D341Med (cell line): ENCODE data around the gene IL17RE.
"Not testable (repeated sequence)": the region's sequence is repeated elsewhere in the genome, so short reads cannot be mapped to it uniquely, and the experiment has no call there.

Experiments used
- DNase-seq: peaks from one replicate; pipeline ENCODE4 v3.0.0; 2012; ENCODE audit warnings: low spot score

The IL17RE gene

DNA sequence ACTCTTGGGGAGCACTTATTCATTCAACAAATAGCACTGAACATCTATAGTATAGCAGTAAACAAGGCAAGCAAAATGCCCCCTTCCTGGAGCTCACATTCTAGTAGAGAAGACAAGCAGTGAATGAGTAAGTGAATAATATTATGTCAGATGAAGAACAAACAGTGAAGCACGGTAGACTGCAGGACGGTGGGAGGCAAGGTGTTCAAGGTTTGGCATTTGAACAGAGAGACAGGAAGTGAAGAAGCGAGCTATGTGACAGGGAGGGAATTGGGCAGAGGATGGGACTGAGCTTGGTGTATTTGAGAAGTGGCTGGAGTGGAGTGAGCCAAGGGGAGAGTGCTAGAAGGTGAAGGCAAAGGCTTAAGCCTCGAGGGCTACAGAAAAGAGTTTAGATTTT is 32.3 kb downstream of the IL17RE start:
- DNase-seq = no peak

DNA sequence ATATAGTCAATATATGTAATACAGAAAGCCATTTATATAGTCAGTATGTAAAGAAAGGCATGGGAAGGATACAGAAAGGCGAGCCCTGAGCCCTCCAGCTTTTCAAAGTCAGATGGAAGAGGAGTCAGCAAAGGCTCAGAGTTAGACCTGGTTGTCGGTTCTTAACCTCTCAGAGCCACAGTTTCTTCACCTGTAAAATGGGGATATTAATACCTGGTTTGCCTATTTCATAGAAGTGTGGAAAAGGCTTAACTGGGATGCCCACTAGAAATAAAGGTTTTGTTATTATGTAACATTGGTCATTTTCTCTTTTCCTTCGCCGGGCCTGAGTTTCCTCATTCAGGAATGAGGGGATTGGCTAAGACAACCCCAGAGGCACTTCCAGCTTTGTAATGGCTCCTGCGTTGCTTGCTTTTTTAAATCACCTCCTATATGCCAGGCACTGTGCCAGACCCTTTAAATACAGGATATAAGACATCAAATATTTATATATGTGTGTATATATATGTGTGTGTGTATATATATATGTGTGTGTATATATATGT is 33.4 kb downstream of the IL17RE start:
- DNase-seq = no peak

DNA sequence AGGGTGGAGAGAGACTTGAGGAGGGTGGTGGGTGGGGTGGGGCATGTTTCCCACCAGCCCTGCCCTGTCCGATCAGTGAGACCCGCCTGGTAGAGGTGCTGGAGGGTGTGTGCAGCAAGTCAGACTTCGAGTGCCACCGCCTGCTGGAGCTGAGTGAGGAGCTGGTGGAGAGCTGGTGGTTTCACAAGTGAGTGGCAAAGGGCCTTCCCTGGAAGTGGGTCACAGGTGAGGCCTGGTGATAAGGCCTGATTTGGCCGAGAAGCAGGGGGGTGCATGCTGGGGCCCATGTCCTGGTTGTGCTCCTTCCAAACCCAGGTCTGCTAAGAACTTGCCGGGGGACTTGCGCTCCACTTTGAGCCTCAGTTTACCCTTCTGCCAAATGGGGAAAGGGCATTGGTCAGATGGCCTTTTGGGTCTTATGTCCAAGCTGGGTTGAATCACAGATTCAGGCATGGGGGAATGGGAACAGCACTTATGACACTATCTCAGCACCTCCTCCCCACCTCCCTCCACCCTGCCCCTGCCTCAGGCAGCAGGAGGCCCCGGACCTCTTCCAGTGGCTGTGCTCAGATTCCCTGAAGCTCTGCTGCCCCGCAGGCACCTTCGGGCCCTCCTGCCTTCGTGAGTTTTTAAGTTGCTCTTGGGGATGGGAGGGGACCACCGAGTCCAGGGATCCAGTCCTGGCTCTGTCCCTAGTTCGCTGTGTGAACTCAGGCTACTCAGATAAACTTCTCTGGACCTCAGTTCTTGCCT is 35.0 kb downstream of the IL17RE start:
- DNase-seq = no peak

DNA sequence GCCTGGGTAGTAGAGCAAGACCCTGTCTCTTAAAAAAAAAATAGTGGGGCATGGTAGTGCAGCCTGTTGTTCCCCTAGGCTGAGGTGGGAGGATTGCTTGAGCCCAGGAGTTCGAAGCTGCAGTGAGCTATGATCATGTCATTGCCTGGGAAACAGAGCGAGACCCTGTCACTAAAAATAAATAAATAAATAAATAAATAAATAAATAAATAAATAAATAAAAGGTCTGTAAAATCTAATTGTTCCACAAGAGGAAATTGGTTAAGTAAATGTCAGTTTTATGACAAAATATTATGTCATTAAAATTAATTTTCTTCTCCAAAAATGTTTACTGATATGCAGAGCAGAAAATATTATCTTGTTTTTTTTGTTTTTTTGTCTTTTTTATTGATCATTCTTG is 36.3 kb downstream of the IL17RE start:
- DNase-seq = no peak

DNA sequence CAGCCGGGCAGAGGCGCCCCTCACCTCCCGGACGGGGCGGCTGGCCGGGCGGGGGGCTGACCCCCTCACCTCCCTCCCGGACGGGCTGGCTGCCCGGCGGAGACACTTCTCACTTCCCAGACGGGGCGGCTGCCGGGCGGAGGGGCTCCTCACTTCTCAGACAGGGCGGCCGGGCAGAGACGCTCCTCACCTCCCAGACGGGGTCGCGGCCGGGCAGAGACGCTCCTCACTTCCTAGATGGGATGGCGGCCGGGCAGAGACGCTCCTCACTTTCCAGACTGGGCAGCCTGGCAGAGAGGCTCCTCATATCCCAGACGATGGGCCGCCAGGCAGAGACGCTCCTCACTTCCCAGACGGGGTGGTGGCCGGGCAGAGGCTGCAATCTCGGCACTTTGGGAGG is 37.3 kb downstream of the IL17RE start:
- not testable (repeated sequence) for DNase-seq

DNA sequence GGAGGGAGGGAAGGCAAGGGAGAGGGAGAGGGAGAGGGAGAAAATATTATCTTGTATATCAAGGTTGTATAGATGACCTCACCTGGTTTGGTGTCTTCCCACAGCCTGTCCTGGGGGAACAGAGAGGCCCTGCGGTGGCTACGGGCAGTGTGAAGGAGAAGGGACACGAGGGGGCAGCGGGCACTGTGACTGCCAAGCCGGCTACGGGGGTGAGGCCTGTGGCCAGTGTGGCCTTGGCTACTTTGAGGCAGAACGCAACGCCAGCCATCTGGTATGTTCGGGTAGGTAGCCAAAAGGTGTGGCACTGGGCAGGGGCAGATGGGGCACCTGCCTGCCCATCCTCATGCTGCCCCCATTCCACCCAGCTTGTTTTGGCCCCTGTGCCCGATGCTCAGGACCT is 38.1 kb downstream of the IL17RE start:
- DNase-seq = no peak

DNA sequence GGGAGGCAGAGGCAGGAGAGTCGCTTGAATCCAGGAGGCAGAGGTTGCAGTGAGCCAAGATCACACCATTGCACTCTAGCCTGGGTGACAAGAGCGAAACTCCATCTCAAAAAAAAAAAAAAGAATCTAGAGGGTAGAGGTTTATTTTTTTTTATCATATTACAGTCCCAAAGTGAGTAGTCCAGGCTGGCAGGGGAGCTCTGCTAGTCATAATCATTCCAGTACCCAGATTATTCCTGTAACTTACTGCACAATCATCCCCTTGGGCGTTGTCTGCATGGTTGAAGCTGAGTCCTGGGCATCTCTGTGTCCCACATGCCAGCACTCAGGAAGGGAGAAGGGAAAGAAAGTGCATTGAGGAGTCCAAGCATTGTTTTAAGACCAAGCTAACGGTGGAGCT is 39.5 kb downstream of the IL17RE start:
- no peak for DNase-seq

DNA sequence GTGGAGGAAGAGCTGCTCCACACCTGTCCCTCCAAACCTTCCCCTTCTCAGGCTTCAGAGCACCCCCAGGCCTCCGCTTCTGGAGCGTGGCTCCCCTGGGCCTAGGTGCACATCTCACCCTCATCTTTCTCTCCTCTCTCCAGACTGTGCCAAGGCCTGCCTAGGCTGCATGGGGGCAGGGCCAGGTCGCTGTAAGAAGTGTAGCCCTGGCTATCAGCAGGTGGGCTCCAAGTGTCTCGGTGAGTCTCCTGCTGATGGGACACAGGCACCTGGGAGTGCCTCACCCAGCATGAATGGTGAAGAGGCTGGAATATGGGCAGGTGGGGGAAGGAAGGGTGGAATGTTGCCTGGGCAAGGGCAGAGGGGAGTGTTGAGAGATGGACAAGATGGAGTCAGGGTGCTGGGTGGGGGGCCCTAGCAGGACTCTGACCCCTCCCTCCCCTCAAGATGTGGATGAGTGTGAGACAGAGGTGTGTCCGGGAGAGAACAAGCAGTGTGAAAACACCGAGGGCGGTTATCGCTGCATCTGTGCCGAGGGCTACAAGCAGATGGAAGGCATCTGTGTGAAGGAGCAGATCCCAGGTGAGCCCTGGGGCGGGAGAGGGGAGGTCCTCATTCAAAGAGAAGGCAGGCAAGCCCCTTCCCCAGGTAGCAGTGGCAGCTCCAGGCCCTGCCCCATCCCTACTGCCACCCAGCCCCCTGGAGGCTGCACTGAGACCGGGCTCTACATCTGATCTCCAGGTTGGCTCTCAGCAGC is 40.5 kb downstream of the IL17RE start:
- no peak for DNase-seq

DNA sequence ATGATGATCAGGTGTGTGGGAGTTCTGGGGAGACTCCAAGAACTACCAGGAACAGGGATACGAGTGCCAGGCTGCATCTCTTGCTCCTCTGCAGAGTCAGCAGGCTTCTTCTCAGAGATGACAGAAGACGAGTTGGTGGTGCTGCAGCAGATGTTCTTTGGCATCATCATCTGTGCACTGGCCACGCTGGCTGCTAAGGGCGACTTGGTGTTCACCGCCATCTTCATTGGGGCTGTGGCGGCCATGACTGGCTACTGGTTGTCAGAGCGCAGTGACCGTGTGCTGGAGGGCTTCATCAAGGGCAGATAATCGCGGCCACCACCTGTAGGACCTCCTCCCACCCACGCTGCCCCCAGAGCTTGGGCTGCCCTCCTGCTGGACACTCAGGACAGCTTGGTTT is 41.6 kb downstream of the IL17RE start:
- DNase-seq = no peak

DNA sequence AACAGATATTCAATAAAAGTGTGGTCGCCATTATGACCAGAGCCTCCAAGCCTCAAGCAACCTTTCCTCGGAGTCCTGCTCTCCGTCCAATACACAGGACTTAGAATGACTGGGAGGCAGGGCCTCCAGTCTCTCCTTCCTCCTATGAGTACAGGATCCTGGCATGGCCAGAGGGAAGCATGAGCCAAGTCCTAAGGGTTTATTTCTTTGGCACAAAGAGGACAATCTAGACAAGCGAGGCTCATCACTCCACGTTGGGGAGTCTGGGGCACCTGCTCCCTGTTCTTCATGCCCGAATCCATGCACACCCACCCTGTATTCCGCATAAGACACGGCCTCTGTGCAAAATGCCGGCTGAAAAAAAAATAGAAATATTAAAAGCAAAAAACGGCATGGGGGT is 42.7 kb downstream of the IL17RE start:
- DNase-seq = no peak

DNA sequence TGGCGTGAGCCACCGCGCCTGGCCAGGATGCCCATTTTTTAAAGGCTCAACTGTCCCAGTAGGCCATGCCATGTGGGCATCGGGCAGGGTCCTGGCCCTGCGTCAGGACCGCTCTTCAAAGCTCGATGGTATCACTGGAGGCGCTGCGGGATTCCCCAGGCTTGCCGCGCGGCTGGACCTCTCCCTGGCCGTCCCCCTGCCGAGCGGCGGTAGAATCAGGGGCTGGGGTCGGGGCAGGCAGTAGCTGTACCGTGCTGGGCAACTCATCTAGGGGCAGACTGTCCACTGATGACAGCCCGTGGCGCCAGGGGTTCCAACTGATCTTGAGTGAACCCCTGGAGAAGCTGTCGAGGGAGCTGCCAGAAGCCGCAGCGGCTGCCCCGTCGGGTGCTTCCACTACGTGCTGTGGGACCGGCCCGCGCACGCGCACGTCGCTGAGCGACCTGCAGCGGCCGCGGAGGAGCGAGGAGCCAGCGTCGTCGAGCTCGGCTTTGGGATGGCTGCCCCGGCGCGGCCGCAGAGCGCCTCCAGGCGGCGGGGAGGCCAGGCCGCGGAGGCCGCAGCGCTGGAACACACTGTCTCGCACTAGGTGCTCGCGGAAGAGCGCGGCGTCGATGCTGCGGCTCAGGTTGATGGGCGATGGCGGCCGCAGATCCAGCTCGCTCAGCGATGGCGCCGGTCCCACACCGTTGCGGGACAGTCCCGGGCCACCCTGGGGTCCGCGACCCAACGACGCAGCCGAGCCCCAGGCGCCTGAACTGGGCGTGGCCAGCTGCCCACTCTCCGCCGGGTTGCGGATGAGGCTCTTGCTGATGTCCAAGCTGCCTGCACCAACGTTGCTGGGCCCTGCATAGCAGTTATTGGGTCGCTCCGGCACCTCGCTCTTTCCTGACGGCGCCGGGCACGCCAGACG is 43.7 kb downstream of the IL17RE start:
- peak; percentile 97 for DNase-seq

DNA sequence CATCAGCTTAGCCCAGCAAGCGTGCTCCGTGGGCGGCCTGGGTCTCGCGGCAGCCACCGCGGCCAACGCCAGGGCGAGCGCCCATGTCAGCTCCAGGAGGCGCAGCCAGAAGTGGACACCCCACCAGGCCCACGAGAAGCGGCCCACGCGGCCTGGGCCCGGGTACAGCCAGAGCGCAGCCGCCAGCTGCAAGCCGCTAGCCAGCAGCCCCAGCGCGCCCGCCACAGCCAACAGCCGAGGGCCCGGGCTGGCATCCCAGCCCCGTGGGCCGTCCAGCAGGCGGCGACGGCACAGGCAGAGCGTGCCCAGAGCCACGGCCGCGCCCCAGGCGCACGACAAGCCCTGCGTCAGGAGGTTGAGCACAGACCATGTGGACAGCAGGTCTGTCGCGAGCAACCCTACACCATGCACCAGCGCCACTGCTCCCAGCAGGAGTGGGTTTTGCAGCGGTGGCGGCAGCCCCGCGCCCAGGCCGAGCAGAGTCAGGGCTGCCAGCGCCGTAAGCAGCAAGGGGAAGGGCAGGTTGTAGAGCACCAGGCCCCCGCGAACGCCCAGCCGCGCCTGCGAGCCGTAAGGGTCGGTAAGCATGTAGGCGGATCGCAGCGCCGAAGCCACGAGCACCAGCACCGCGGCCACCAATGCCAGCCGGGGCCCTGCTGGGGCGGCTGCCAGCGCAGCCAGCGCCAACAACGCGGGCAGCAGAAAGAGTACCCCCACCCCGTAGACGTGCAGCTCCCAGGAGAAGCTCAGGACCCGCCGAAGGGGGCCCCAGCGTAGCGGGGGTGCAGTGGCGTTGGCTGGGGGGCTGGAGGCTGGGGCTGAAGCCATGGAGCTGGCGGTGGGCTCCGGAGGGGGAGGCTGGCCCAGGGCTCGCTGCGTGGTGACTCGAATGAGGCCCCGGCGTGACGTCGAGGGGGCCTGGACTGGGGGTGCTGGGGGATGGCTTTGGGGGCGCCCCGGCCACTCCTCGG is 44.7 kb downstream of the IL17RE start:
- peak; percentile 93 for DNase-seq

DNA sequence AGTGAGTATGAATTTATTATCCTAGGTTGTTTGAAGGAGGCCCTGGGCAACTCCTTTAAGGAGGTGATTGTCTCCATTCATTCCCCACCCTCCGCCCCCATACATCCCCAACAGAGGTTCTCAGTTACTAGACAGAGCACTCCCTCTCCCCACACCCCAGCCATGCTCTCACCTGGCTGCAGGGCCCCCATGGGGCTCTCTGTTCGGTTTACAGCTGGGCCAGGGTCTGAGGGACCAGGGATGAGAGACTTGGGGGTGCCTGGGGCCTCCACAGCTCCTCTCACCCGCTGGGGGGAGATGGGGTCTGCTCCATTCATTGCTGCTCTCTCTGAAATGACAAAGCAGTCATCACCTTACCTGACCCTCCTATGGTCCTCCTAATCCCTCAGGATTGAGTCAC is 45.9 kb downstream of the IL17RE start:
- DNase-seq = no peak

DNA sequence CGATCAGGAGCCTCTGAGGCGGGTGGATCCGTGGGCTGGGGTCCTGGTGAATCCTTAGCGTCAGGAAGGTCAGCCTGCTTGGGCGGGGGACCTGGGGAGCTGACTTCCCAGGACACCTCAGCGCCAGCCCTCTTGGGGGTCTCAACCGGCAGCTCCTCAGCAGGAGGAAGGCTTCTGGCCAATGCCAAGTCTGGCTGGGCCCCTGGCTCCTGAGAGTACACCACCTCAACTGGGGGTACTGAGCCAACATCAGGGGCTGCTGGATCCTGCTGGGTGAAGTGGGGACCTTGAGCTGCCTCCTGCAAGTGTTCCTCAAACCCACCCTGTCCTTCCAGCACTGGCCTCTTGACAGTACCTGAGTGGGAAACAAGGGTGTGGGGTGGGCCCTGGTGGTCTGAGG is 46.5 kb downstream of the IL17RE start:
- no peak for DNase-seq

DNA sequence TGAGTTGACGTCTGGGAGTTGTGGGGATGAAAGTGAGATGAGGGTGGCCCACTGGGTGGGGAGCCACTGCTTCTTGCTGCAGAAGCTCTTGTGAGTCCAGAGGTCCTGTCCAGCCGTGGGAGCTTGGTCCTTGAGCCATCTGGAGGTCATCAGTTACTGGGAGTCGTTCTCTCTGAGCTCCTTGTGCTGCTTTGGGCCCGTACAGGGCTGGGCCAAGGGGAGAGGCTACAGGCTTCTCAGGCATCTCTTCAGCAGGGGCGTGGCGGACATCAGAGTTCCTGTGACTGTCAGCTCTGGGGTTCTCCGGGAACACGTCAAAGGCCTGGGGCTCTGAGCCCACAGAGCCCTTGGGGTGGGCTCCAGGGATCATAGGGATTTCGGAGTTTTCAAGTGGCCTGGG is 47.0 kb downstream of the IL17RE start:
- DNase-seq = no peak

DNA sequence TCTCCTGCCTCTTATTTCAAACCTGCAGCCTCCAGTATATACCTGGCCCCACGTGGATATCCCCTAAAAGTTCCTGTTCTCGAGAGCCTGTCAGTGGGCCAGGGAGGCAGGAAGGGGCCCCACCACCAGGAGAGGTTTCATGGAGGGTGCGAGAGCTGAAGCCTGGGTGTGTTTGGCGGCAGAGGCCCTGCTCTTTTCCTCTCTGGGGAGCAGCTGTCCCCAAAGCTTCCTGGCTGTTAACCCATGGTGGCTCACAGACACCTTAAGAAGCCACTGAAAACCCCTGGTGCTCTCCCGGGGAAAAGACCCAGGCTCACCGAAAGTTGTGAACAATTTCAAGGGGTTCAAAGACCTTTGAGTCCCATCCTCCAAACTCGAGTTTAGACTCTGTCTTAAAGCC is 48.5 kb downstream of the IL17RE start:
- no peak for DNase-seq

DNA sequence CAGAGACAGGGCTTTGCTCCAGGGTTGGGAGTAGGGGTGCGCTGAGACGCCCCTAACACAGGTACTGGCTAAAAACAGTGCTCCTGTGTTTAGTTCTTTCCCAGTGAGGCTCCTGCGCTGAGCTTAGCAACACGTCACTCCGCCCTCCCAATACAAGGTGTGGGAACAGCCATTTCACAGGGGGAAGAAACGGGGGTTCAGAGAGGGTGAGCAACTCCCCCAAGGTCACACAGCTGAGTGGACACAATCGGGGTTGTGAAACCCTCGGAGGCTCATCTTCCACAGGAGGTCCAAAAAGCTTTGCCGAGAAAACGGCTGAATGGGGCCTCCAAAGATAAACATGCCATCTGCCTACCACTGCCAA is 48.9 kb downstream of the IL17RE start:
- DNase-seq = no peak

DNA sequence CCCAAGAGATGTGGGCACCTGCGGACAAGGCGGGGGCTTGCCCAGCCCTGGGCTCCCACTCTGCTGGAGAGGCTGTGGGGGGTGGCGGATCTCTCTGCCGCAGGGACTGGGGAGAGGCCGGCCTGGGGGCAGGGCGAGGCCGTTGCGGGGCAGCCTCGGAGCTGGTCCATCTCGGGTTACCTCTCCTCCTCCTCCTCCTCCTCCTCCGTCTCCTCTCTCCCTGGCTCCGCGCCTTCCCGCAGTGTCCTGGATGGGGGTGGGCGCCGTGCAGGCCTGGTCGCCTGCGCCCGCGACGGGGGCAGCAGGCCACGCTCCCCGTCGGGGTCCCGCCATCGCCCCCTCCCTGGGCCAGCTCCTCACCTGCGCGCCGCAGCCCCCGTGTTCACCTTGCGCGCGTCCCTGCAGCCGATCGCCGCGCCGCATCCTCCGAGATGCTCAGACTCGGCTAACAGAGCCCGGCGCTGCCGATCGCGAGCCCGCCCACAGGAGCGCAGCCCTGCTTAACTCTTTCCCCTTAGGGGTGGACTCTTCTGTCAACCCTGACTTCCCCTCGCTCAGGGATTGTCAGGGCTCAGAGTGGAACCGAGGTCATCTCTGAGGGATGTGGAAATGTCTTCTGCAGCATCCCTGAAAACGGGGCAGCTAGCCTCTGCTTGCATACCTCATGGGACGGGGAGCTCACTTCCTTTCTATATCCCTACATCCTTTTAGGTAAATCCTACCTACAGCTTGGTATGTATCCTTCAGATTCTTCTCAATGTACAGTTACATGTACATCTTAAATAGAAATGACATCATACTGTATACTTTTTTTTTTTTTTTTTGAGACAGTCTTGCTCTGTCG is 49.5 kb downstream of the IL17RE start, which contains the start of gene PRRT3:
Gene PRRT3, minus strand, starts transcription at position 447 of the 844 bp plus-strand sequence. CDS start 2,293 bp downstream, outside the sequence.
- DNase-seq = no peak

DNA sequence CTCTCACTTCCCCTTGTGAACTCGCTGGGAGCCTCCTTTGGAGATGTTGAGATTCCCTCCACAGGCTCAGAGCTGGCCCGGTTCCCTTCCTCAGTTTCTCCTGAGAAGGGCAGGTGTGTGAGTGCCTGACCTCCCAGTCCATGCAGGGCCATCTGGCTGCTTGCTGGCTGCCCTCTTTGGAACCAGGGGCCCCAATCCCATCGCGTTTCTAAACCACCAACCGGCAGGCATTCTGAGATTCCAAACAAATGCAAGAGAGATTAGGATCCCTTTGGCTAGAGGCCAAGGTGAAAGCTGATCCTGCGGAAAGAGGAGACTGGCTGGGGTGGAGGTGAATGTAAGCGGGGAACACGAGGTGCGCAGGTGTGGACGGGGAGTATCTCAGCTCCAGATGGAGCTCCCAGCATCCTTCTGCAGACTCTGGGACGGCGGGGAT is 52.4 kb downstream of the IL17RE start:
- DNase-seq = peak; percentile 46
